Tibial artery (tissue), 4 donors: ENCODE results near the gene ABCC9.

Experiments
- DNase-seq, 2 donors: peaks; one replicate each; pipeline ENCODE4 v3.0.0-alpha.2; 2019
- H3K27ac ChIP-seq, 2 donors: fragments of 200-600 bp; sonication (generic) in 1 of 2; 1 replicate in 1 of 2; 2 replicates in 1 of 2; pipeline ENCODE4 v1.5.1; 2018 to 2019; ENCODE audit warnings: mild to moderate bottlenecking in 1 of 2
- H3K27me3 ChIP-seq, 2 donors: fragments of 200-600 bp; sonication (generic) in 1 of 2; one replicate each; pipeline versions ENCODE4 v1.5.1 to v1.6.0; 2016 to 2019
- H3K36me3 ChIP-seq, 3 donors: fragments of 200-600 bp; sonication (generic) in 2 of 3; one replicate each; pipeline ENCODE4 v1.5.1; 2016 to 2019; ENCODE audit warnings: mild to moderate bottlenecking in 2 of 3
- H3K4me1 ChIP-seq, 4 donors: fragments of 200-600 bp; sonication (generic) in 2 of 4; 1 replicate in 3 of 4; 2 replicates in 1 of 4; pipeline ENCODE4 v1.5.1; 2016 to 2019
- H3K4me3 ChIP-seq, 2 donors: fragments of 200-600 bp; sonication (generic) in 1 of 2; 1 replicate in 1 of 2; 2 replicates in 1 of 2; pipeline ENCODE4 v1.5.1; 2018 to 2019; ENCODE audit warnings: mild to moderate bottlenecking in 2 of 2
- H3K9me3 ChIP-seq, 3 donors: fragments of 200-600 bp; sonication (generic) in 1 of 3; one replicate each; pipeline ENCODE4 v1.5.1; 2016 to 2019
- intact Hi-C: fragments of 100-400 bp; cut with DNase I; formaldehyde crosslinking; loops from one replicate; pipeline ENCODE4 v1.15.0; 2023; ENCODE audit warnings: low total_unique reads
- TF ChIP-seq, protein P1 (sequence below), 2 experiments: fragments of 200-600 bp in 1 of 2; fragments of 450-650 bp in 1 of 2; IDR thresholded peaks; one replicate each; pipeline ENCODE4 v1.5.1; 2017 to 2019; ENCODE audit warnings: antibody characterized with exemption in 2 of 2, mild to moderate bottlenecking in 1 of 2, moderate library complexity in 1 of 2

Gene ABCC9

GRCh38 chr12:21764950-21765349, 176.3 kb downstream of the ABCC9 start:
- Histone ChIP-seq H3K4me1 (no peaks in the 10 kb centered on the region), H3K27ac (no peak overlapping the region), H3K27me3 (no peaks in the 10 kb centered on the region), H3K9me3 (no peaks in the 10 kb centered on the region), H3K36me3 (peaks cover 9 to 13% (median 11%) of the 10 kb centered on the region in 3 donors), H3K4me3 (no peak overlapping the region)
- DNase-seq, result no peak
- intact Hi-C loops, result no loop called here
- TF ChIP-seq, protein P1, sequence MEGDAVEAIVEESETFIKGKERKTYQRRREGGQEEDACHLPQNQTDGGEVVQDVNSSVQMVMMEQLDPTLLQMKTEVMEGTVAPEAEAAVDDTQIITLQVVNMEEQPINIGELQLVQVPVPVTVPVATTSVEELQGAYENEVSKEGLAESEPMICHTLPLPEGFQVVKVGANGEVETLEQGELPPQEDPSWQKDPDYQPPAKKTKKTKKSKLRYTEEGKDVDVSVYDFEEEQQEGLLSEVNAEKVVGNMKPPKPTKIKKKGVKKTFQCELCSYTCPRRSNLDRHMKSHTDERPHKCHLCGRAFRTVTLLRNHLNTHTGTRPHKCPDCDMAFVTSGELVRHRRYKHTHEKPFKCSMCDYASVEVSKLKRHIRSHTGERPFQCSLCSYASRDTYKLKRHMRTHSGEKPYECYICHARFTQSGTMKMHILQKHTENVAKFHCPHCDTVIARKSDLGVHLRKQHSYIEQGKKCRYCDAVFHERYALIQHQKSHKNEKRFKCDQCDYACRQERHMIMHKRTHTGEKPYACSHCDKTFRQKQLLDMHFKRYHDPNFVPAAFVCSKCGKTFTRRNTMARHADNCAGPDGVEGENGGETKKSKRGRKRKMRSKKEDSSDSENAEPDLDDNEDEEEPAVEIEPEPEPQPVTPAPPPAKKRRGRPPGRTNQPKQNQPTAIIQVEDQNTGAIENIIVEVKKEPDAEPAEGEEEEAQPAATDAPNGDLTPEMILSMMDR (IDR thresholded peaks at IDR 0.05), result no peak

DNA sequence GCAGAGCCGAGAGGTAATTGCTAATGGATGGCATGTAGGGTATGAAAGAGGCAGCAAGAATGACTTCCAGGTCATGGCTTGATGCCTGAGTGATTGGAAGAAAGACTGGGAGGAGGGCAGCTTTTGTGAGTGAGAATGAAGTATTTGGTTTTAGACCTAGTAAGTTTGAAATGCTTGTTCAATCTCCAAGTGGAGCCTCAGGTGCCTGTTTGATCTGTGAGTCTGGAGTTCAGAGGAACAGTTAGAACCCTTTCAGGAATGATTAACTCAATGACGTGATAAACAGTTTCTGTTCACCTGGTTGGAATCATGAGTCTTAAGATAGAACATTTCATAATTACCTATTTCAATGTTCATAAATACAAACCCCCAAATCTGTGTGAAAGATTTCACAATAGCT, 177.2 kb downstream of the ABCC9 start:
- no peak for DNase-seq
- intact Hi-C loops, result no loop called here
- H3K27ac ChIP-seq, result no peak overlapping the region

GRCh38 chr12:21763531-21763930, 177.7 kb downstream of the ABCC9 start:
- DNase-seq, result no peak
- peaks cover 9 to 13% (median 11%) of the 10 kb centered on the region in 3 donors for H3K36me3 ChIP-seq
- TF ChIP-seq, protein P1 (IDR thresholded peaks at IDR 0.05), result no peak
- no peaks in the 10 kb centered on the region for H3K27me3 ChIP-seq
- H3K27ac ChIP-seq, result no peak overlapping the region
- H3K4me3 ChIP-seq, result no peak overlapping the region
- H3K9me3 ChIP-seq, result no peaks in the 10 kb centered on the region
- intact Hi-C loops, result no loop called here
- H3K4me1 ChIP-seq, result no peaks in the 10 kb centered on the region

More for the DNA sequence above, 177.2 kb downstream of the ABCC9 start:
- Histone ChIP-seq H3K27me3 (no peaks in the 10 kb centered on the region), H3K4me3 (no peak overlapping the region), H3K4me1 (no peaks in the 10 kb centered on the region), H3K36me3 (peaks cover 9 to 13% (median 11%) of the 10 kb centered on the region in 3 donors), H3K9me3 (no peaks in the 10 kb centered on the region)
- TF ChIP-seq, protein P1 (IDR thresholded peaks at IDR 0.05), result no peak

- Histone ChIP-seq H3K36me3 (no peaks in the 10 kb centered on the region), H3K4me1 (no peaks in the 10 kb centered on the region), H3K27me3 (no peaks in the 10 kb centered on the region), H3K27ac (no peak overlapping the region), H3K4me3 (no peak overlapping the region), H3K9me3 (no peaks in the 10 kb centered on the region)
- TF ChIP-seq, protein P1 (IDR thresholded peaks at IDR 0.05), result no peak
- DNase-seq, result no peak
- intact Hi-C loops, result no loop called here
Observed at GRCh38 chr12:21759737-21760136, 181.5 kb downstream of the ABCC9 start.

GRCh38 chr12:21757735-21758134, 183.5 kb downstream of the ABCC9 start:
- Histone ChIP-seq H3K4me3 (no peak overlapping the region), H3K36me3 (no peaks in the 10 kb centered on the region), H3K9me3 (no peaks in the 10 kb centered on the region), H3K27me3 (no peaks in the 10 kb centered on the region), H3K4me1 (no peaks in the 10 kb centered on the region), H3K27ac (no peak overlapping the region)
- no peak for DNase-seq
- TF ChIP-seq, protein P1 (IDR thresholded peaks at IDR 0.05), result no peak
- intact Hi-C loops, result no loop called here

DNA sequence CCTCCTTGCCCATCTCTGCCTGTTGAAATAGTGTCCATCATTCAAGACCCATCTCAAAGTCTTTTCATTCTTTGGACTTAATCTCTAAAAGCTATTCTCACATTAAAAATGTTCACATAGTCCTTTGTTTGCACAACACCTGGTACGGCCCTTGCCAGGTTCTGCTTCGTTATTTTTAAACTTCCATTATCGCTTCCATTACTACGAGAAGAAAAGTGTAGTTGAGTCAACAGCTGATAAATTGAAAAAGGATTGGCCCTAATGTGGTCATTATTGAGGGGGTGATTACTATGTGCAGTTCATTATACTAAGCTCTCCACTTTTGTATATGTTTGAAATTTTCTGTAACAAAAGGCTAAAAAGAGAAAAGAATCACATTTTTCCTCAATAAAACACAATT, 184.5 kb downstream of the ABCC9 start:
- Histone ChIP-seq H3K4me1 (peaks cover 0 to 1% (median 0%) of the 10 kb centered on the region in 4 donors), H3K4me3 (no peak overlapping the region), H3K27ac (no peak overlapping the region), H3K36me3 (no peaks in the 10 kb centered on the region), H3K9me3 (no peaks in the 10 kb centered on the region), H3K27me3 (no peaks in the 10 kb centered on the region)
- TF ChIP-seq, protein P1 (IDR thresholded peaks at IDR 0.05), result no peak
- no peak for DNase-seq
- intact Hi-C loops, result no loop called here
